HG03139 (cell line): ENCODE results near the gene FAM114A1.

Experiments
- ATAC-seq: cut with Tn5 transposase; IDR thresholded peaks from one replicate; pipeline ENCODE4 v1.9.1; 2021; ENCODE audit not compliant: unreplicated experiment

Gene FAM114A1

DNA sequence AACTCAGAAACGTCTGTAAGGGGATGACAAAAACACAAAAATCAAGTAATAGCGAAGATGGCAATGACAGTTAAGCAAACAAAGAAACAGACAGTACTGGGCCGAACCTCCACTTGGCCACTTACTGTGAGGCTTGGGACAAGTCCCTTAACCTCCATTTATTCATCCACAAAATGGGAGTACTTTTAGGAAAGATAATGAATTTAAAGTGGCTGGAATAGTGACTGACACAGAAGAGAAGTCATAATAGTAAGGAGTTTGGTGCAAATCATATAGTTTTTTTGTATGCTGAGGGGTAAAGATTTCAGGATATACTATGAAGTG lies 9.5 kb upstream of the FAM114A1 start:
- ATAC-seq, result no peak

DNA sequence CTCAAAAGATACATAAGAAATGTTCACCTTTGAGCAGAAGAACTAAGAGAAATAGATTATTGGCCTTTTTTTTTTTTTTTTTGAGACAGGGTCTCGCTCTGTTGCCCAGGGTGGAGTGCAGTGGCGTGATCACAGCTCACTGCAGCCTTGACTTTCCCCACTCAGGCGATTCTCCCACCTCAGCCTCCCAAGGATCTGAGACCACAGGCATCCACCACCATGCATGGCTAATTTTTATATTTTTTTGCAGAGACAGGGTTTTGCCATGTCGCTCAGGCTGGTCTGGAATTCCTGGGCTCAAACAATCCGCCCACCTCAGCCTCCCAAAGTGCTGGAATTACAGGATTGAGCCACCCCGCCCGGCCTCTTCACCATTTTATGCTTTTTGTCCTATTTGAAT lies 8.1 kb upstream of the FAM114A1 start:
- no peak for ATAC-seq

DNA sequence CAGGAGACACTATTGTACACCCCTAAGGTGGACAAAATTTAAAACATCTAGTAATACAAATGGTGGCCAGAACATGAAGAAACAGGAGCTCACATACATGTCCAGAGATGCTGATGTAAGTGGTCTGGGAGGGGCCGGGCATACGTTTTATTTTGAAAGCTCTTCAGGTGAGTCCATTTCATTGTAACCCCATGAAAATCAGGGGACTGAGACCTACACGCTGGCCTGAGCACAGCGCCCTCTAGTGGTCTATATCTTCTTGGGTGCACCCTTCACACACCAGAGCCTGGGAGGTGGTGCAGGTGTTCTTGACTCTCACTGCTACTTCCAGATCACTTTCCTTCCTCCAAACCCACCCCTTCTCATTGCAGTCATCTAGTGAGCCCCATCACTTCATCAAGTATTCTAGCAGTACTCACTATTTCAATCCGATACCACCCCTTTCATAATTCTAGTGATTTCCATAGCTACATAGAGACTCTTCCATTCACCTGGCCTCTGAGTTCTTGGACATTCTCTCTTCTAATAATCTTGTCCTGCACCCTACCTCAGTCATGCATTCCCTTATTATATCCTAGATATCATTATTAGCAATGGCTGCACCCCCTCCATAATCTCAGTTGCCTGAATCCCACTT lies 6.7 kb upstream of the FAM114A1 start:
- no peak for ATAC-seq

DNA sequence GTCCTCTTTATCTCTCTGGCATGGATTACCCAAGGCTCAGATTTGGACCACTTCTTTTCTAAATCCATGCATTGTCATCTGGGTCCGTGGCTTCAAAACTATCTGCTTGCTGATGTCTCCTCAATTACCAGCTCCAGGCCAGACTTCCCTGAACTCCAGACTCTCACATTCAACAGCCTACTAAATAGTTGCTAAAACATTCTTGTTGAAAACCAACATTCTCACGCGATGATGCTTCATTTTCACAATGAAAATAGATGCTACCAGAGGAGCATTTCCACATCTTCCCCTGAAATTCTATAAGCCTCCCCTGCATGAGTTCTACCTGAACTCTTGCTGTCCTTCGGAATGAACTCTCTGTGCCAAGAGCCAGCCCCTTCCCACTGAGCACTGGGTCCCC lies 5.8 kb upstream of the FAM114A1 start:
- no peak for ATAC-seq

DNA sequence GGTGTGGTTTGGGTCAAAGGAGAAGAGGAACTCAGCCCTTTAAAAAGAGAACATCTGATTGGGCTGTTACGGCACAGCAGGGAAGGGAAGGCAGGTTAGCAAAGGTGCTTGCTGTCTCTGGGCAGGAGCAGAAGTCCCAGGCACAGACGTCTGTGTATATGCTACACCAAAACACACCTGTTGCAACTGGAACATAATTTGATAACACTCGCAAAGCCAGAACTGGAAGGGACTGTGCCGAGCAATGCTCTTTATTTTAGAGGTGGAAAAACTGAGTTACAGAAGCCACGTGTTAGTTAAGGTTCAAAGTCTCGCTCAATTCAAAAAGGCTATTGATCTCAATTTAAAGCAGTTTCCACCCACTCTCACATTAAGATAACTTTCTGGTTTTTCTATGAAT lies 2.2 kb upstream of the FAM114A1 start:
- no peak for ATAC-seq

DNA sequence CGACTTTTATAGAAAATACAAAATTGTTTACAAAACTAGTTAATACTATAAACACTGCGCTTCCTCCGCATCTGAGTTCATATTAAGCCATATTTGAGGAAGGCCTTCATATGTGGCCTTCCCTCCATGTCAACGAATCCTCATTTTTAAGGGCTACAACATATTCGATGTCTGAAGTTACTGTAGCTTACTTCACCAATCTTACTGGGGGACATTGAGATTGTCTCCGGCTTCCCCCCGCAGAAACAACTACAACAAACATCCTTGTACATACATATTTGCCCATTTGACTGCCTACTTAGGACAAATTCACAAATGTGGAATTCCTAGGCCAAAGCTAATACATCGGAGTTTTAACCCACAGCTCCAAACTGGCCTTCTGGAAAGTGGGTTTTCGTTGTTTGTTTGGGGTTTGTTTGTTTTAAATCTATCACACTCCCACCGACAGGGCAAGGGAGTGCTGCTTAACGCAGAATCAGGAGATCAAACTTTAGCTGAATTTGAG lies 581 bp upstream of the FAM114A1 start:
- peak; percentile 10 for ATAC-seq

DNA sequence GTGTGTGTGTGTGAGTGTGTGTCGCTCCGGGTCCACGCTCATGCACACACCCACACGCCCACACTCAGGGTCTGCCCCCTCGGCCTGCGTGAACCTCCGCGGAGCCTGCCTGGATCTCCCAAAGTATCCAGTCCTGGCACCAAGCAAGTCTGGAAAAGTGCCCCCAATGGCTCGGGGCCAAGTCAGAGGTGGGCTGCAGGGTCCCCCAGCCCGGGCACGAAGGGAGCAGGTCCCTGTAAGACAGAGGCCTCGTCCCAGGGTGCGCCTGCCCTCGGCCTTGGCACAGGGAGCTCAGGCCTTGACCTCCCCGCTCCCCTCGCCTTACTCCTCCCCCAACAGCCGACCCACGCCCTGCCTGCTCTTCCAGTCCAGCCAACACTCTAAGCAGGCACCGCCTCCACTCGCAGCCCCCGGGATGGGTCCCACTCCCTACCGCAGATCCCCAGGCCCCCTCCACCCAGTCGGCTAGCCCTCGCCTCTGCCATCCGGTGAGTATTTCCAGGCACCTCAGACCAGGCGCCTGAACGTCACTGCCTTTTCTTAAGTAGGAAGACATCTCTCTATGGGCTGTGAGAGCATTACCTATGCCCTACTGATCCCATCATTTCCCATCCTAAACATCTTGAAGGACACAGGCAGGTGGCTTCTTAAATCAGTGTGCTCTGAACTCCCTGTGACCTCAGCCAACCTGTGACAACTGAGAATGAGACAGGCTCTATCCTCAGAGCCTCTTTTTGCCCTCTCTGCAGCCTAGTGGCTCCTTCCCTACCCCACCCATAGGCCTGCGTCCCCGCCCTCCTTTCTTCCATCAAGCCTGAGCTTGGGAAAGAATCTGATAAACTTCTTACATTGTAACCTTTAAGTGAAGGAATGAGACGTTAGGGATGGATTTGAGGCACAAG lies 704 bp downstream of the FAM114A1 start:
- ATAC-seq, result peak; percentile 11

DNA sequence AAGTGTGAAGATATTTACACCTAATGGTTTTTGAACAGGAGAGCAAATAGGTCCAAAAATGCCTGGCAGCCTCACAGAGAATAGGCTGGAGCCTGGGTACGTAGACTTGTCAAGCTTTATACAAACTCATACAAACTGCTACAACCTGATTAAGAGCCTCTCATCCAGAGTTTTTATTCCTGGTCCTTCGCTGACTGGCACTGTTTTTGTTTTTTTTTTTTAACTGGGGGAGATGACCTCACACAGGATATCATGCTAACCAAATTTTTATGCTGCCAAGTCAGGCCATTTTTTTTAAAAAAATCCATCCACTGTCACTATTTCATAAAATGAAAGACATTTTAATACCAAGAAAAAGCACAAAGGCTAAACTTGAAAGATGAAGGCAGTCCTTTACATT lies 1.9 kb downstream of the FAM114A1 start:
- ATAC-seq, result no peak

DNA sequence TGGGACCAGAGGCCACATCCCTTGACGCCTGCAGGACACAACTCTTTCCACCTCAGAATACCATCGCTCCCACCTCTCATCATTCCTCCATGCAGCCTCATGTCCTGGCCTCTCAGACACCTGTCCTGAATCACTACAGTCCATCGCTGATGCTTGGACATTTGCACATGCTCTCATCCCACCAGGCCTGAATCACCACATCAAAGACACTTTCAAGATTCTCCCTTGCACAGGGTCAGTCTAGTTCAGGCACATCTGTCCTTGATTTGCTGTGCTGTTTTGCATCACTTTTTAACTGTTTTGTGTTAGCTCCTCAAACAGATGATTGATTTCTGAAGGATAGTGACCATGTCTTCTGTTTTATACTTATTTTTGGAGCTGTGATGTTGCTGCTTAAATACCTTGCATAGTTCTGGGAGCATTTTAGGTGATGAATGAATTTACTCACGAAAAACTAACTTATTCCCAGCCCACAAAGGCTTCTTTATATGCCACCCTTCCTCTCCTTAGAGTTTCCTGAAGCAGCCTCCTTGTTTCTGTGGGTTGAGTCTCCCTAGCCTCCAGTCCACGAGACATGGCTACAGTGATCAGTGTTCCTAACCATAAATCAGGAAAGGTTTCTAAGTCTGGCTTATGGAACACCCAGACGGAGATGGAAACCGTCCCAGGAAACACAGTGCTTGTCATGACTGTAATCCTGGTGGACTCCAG lies 2.6 kb downstream of the FAM114A1 start:
- ATAC-seq, result no peak

DNA sequence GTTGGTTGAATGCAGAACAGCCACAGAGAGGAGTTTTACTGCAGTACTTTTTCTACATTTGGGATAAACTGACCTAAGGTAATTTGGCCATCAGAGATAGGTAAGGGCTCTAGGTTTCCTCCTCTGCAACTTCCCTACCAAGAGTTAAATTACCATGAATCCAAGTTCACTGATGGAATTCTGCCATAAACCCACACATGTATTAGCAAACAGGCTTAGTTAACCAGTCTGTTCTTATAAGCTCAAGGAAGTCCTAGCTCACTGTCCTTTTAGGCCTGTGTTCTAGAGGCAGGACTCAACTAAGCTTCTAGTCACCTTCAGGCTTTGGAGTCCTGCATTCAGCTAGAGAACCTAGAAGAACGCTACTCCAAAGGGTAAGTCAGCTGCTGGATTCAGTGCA lies 4.0 kb downstream of the FAM114A1 start:
- ATAC-seq, result no peak

DNA sequence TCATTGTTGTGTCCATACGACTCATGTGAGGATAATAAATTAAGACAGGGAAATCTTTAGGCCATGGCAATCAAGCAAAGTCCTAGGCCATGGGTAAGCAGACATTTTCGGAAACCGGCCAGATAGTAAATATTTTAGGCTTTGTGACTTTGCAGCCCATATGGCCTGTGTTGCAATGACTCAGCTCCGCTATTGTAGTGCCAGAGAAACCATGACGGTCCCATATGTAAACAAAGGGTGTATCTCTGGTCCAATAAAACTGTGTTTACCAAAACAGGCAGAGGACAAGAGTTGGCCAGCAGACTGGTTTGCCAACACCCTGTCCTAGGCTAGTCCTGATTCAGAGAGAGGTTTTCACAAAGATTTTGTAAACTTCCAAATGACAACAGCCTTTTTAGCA lies 5.0 kb downstream of the FAM114A1 start:
- no peak for ATAC-seq

DNA sequence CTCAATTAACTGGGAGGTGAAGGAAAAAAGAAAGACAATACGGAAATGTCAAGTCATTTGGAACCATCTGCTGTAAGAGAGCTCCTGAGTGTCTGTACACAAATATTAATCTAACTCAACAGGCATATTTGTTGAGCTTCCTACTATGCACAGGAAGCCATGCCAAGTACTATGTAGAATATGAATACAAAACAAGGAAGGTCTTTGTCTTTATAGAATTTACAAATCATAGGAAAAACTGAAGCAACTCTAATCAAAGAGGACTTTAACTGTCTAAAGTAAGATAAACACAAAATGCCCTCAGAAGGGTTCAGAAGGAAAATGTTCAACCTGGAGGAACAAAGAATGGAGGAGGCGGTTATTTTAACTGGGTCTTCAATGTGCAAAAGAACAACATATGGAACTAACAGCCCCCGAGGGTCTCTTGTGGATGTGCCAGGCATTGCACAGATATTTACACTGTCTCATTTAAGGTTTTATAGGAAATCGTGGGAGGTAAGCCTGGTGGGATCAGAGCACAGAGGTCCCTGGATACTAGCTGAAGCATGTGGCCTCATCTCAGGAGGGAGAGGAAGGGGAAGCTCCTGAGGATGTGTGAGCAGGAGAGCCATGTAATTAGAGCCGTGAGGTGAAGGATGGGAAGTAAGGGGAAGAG lies 5.8 kb downstream of the FAM114A1 start:
- no peak for ATAC-seq

DNA sequence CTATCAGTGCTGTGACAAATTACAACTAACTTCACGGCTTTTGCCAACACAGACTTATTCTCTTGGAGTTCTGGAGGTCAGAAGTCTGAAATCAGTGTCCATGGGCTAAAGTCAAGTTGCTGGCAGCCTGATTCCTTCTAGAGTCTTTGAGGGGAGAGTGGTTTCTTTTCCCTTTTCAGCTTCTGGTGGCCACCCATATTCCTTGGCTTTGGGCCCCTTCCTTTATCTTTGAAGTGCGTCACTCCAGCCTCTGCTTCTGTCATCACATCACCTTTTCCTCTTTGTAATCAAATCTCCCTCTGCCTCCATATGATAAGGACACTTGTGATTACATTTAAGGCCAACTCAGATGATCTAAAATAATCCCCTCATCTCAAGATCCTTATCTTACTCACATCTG lies 9.0 kb downstream of the FAM114A1 start:
- ATAC-seq, result no peak

DNA sequence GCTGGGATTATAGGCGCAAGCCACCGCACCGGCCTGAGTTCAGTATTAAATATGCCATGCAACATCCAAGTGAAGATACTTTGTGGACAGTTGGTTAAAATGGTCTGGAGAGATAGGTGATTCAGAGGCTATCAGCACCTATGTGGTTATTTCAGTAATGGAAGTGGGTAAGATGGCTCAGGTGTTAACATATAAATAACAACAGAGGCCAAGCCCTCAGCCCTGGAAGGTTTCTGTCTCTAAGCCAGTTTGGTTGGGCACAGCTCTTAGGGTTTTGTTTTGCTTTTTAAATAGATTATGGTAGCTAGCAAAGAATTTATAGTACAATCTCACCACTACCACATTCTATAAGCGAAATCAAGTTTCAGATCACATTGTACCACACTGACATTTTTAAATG lies 16.6 kb downstream of the FAM114A1 start:
- no peak for ATAC-seq

DNA sequence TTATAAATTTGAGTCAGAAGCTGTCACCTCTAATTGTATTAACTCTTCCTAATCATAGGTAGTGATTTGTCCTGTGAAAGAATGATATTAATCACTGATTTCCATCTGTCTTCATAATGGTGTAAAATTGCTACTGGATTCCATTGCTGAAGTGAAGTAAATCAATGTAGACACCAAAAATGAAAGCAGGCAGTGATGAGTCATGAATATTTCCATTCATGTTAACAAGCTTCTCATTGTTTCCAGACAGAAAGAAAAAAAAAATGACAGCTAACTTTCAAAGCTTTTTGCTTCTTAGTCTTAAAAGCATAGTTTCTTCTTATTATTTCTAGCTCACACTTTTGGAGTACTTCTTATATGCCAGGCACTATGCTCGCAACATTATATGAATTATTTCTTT lies 21.5 kb downstream of the FAM114A1 start:
- no peak for ATAC-seq

DNA sequence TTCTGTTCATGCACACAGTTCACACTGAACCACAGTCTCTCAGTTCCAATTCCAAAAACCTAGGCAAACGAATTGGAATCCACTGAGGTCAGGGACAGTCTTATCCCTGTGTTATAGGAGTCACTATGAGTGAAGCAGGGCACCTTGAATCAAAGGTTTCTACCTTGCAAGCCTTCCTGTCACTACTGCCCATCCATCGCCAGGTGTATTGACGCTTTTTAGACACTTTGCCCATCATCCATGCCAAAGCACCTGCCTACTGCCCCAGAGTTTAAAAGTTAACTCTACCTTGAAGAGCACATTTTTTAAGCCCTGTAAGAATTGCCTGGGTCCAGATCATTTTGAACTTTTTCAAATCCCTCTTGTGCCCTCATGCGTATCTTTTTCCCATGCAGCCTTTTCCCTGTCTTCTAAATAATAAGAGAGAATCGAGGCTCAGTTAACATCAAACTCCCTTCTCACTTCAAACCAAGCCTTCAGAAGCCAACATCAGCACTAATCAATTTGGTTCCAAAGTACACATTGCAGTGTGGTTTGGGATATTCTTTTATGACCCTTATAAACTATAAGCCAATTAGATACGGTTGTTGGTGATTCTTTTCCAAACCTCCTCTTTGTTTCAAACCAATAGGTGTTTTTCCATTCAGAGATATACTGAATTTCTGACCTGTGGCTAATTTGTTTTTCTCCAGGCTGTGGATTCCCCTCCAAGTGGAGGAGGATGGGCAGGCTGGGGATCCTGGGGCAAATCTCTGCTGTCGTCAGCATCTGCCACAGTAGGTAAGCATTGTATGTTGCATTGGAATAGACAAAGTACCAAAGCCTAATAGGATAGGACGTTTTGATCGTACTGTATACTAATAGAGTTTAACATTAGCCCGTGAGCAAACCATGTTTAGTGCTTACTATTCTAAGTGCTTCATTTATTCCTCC lies 23.7 kb downstream of the FAM114A1 start:
- no peak for ATAC-seq

DNA sequence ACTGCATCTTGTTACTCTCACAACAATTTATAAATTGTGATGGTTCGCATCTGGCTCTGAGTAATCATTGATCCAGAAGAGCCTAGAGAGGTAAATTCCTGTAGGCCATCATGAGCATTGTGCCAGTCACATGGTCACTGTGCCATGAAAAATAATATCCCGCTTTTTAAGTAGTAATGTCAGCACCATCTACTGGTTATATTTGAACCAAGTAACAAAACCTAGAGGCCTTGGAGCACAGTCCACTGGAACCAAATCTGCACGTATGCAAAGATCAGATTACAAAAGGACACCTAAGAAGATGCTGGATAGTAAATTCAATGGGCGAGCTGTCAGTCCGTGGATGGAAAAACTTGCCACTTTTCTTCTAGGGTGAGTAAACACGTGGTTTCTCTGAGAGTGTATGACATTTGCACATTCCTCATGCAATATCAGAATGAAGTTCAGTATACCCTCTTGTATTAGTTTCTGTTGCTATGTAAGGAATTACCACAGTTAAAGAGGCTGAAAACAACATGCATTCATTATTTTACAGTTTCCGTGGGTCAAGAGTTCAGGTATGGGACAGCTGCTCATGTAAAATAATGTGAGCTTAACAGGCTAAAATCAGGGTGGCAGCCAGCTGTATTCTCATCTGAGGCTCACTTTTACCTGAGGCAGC lies 26.8 kb downstream of the FAM114A1 start:
- no peak for ATAC-seq

DNA sequence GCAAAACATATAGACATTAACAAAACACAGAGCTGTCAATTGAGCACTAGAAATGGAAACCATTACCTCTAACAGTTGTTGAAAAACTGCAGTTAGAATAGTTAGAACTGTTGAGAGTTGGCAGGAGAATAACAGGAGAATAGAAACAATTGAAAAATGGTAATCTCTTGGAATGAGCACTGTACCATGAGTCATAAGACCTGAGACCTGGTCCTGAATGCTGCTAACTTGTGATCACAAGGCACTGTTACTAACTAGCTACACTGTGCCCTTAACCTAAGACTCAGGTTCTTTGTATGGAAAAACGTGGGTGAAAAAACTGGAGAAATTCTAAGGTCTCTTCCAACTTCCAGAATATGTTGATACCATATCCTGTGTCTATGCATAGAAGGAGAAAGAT lies 29.3 kb downstream of the FAM114A1 start:
- ATAC-seq, result no peak

DNA sequence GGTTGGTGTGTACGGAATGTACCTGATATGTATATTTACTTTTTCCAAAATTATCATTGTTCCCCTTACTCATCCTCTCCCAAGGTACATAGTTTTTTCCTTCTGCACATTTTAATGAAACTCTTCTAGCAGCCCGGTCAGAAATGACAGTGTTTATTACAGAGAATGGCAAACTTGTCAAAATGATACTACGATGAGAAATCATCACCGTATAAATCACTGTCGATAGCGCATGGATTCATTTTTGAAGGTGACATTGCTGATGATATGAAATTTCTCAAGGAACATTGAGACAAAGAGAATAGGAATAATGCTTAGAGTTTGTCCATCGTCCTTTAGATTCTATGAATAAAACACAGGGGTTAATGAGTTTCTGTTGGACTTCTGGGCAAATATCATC lies 30.6 kb downstream of the FAM114A1 start:
- no peak for ATAC-seq

DNA sequence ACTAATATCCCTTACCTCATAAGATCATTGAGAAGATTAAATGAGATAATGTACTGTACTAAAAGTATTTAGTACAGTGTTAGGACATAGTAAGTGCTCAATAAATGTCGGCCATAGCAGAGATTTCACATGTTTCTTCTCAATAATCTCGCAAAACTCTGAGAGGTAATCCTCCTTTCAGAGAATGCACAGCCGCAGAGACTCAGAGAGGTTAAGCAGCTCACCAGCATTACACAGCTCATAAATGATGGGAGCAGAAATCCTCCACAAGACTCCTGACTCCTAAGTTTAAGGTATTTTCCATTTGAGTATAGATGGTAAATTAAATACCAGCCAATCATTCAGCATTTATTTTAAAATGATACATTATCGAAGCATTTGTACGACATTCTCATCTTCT lies 34.6 kb downstream of the FAM114A1 start:
- ATAC-seq, result no peak
